Ishikawa (cell line): ENCODE measurements around the gene PREP.
A peak's percentile ranks its signal among the peaks of the same experiment; 100 is the strongest.

Source experiments
- CEBPB ChIP-seq: IDR thresholded peaks from 2 replicates; pipeline ENCODE4 v1.6.1; 2012
- CREB1 ChIP-seq: IDR thresholded peaks from 2 replicates; pipeline ENCODE4 v1.6.1; 2012; ENCODE audit warnings: low read depth
- EGR1 ChIP-seq: IDR thresholded peaks from 2 replicates; pipeline ENCODE4 v1.6.1; 2012
- EP300 ChIP-seq: IDR thresholded peaks from 2 replicates; pipeline ENCODE4 v1.6.1; 2012; ENCODE audit warnings: borderline replicate concordance
- FOXM1 ChIP-seq: IDR thresholded peaks from 2 replicates; pipeline ENCODE4 v1.6.1; 2012; ENCODE audit warnings: low read depth, borderline replicate concordance
- MAX ChIP-seq: IDR thresholded peaks from 2 replicates; pipeline ENCODE4 v1.6.1; 2012
- NFIC ChIP-seq: IDR thresholded peaks from 2 replicates; pipeline ENCODE4 v1.6.1; 2012
- RAD21 ChIP-seq: IDR thresholded peaks from 2 replicates; pipeline ENCODE4 v1.6.1; 2012; ENCODE audit warnings: low read depth
- TAF1 ChIP-seq: IDR thresholded peaks from 2 replicates; pipeline ENCODE4 v1.6.1; 2012; ENCODE audit warnings: low read depth, mild to moderate bottlenecking
- TCF12 ChIP-seq: IDR thresholded peaks from 2 replicates; pipeline ENCODE4 v1.6.1; 2012; ENCODE audit warnings: low read depth
- TEAD4 ChIP-seq: IDR thresholded peaks from 2 replicates; pipeline ENCODE4 v1.6.1; 2012
- USF1 ChIP-seq: IDR thresholded peaks from 2 replicates; pipeline ENCODE4 v1.6.1; 2012
- YY1 ChIP-seq: IDR thresholded peaks from 2 replicates; pipeline ENCODE4 v1.6.1; 2012; ENCODE audit warnings: low read depth
- ZBTB7A ChIP-seq: IDR thresholded peaks from 2 replicates; pipeline ENCODE4 v1.6.1; 2012; ENCODE audit warnings: low read depth
- TF ChIP-seq, protein P1 (sequence below): IDR thresholded peaks from 2 replicates; pipeline ENCODE4 v1.6.1; 2012; ENCODE audit warnings: low read depth, mild to moderate bottlenecking

The PREP gene

GRCh38 chr6:105363100-105363754, 39.7 kb downstream of the PREP start:
- TF ChIP-seq MAX: no peak
- TF ChIP-seq USF1: no peak
- no peak for TF ChIP-seq TEAD4
- TF ChIP-seq RAD21: peak; percentile 51
- TF ChIP-seq, protein P1, sequence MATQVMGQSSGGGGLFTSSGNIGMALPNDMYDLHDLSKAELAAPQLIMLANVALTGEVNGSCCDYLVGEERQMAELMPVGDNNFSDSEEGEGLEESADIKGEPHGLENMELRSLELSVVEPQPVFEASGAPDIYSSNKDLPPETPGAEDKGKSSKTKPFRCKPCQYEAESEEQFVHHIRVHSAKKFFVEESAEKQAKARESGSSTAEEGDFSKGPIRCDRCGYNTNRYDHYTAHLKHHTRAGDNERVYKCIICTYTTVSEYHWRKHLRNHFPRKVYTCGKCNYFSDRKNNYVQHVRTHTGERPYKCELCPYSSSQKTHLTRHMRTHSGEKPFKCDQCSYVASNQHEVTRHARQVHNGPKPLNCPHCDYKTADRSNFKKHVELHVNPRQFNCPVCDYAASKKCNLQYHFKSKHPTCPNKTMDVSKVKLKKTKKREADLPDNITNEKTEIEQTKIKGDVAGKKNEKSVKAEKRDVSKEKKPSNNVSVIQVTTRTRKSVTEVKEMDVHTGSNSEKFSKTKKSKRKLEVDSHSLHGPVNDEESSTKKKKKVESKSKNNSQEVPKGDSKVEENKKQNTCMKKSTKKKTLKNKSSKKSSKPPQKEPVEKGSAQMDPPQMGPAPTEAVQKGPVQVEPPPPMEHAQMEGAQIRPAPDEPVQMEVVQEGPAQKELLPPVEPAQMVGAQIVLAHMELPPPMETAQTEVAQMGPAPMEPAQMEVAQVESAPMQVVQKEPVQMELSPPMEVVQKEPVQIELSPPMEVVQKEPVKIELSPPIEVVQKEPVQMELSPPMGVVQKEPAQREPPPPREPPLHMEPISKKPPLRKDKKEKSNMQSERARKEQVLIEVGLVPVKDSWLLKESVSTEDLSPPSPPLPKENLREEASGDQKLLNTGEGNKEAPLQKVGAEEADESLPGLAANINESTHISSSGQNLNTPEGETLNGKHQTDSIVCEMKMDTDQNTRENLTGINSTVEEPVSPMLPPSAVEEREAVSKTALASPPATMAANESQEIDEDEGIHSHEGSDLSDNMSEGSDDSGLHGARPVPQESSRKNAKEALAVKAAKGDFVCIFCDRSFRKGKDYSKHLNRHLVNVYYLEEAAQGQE: no peak
- TF ChIP-seq EP300: no peak

DNA sequence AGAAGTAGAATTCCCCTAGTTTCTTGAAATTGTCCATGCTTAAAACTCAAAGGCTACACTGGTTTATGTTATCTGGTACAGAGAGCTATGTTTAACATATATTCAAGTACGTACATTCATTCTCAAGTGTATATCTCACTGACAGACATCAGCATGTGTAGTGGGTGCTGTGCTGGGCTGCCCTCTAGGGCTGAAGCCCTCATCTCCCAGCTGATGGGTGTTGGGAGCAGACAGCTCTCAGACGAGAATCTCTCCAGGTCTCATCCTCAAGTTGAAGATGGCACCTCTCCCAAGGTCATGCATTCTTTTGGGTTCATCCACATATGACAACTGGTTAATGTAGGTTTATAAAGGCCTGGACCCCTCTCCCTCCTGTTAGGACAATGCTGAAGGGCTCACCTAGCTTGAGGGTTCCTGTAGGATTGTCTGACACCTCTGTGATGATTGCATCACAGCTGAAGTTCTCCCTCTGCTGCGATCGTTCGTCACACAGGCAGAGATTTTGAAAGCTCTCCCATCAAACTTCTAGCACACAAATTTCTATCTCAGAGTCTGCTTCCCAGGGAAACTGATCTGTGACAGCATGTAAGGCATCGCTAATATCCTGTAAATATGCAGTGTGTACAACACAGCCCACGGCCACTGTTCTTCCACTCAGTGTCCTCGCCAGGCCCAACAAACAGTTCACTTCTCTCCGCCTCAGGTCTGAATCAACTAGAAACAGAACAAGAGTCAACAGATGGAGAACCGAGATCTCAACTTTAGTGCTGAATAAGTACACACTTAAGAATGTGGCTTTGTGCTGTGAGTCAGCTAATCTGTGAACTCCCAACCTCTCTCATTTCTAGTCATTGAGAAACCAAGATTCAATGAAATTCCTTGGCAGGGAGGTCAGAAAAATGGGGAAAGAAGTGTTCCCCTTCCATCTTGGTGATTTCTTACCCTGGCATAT, 43.2 kb downstream of the PREP start:
- TF ChIP-seq ZBTB7A: no peak
- no peak for TF ChIP-seq USF1
- TF ChIP-seq YY1: no peak
- TF ChIP-seq, protein P1: no peak
- TF ChIP-seq FOXM1: no peak
- TF ChIP-seq CEBPB: no peak
- TF ChIP-seq CREB1: no peak
- no peak for TF ChIP-seq NFIC
- TF ChIP-seq TCF12: no peak
- TF ChIP-seq TEAD4: no peak
- no peak for TF ChIP-seq RAD21
- no peak for TF ChIP-seq MAX
- TF ChIP-seq EGR1: no peak
- TF ChIP-seq TAF1: no peak
- no peak for TF ChIP-seq EP300

DNA sequence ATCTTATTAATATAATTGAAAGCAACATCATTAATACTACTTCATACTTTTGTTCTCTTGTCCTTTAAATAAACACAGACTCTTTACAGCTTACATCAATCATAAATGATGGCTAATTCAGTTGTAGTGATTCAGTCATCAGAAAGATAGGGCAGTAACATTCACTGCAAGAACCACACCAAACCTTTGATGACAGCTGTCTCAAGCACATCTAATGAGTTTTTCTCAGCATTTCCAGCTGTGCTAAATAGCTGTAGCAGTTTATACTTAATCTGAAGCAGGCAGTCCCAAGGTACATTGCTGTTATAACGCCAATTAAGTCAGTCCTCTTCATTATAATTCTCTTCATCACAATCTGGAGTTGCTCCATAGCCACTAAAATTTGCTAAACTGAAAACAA, 45.7 kb downstream of the PREP start:
- no peak for TF ChIP-seq FOXM1

DNA sequence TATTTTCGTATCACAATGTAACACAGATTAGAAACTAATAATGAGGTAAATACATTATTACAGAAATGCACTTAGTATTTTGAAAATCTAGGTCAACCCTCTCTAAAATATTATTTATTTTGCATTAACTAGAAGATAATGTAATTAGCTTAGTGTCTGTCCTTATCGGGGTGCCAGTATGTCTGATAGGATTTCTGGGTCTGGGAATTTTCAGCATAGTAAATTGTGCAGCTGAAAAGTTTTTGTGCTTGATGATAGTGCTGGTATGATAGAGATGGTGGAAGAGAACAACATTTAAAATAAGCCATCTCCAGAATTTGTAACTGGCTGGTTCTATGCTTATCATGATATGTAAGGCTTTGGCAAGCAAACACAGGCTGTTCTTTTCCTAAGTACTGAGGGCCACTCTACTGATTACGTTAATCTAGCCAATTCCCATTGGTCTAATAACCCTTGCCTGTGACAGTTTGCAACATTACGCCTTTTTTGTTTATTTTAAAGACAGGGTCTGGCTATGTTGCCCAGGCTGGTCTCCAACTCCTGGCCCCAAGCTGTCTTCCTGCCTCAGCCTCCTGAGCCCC, 50.8 kb downstream of the PREP start:
- TF ChIP-seq TEAD4: no peak
- no peak for TF ChIP-seq TAF1
- no peak for TF ChIP-seq EGR1
- TF ChIP-seq TCF12: no peak
- TF ChIP-seq FOXM1: no peak
- no peak for TF ChIP-seq CREB1
- TF ChIP-seq ZBTB7A: no peak
- TF ChIP-seq RAD21: no peak
- TF ChIP-seq MAX: no peak
- TF ChIP-seq, protein P1: no peak
- TF ChIP-seq EP300: no peak
- no peak for TF ChIP-seq CEBPB
- TF ChIP-seq USF1: no peak
- no peak for TF ChIP-seq NFIC
- no peak for TF ChIP-seq YY1
